ENCODE results near the gene MDK. TPM values are rescaled to one million over a fixed set of nuclear protein-coding genes. Genes with fewer than 3 reads are reported as not detected.

The MDK gene
- total RNA-seq, 1 donor from 2014 or later: 604 TPM

- TF ChIP-seq CTCF (conservative IDR thresholded peaks at IDR 0.05; ENCODE audit: low read depth, low read length): no peak
- H3K4me3 ChIP-seq (ENCODE audit: low read depth, low read length): no peak overlapping the region
- no peak for DNase-seq (ENCODE audit: low read depth)
These were observed 7.4 kb upstream of the MDK start for GRCh38 chr11:46373787-46374740.

GRCh38 chr11:46374815-46375214, 6.7 kb upstream of the MDK start:
- H3K4me3 ChIP-seq (ENCODE audit: low read depth, low read length): no peak overlapping the region
- TF ChIP-seq CTCF (conservative IDR thresholded peaks at IDR 0.05; ENCODE audit: low read depth, low read length): no peak
- DNase-seq (ENCODE audit: low read depth): no peak

GRCh38 chr11:46375392-46376101, 5.9 kb upstream of the MDK start:
- DNase-seq (ENCODE audit: low read depth): no peak
- TF ChIP-seq CTCF (conservative IDR thresholded peaks at IDR 0.05; ENCODE audit: low read depth, low read length): no peak
- no peak overlapping the region for H3K4me3 ChIP-seq (ENCODE audit: low read depth, low read length)

GRCh38 chr11:46376258-46377050, 5.0 kb upstream of the MDK start:
- TF ChIP-seq CTCF (conservative IDR thresholded peaks at IDR 0.05; ENCODE audit: low read depth, low read length): no peak
- no peak for DNase-seq (ENCODE audit: low read depth)
- no peak overlapping the region for H3K4me3 ChIP-seq (ENCODE audit: low read depth, low read length)

DNA sequence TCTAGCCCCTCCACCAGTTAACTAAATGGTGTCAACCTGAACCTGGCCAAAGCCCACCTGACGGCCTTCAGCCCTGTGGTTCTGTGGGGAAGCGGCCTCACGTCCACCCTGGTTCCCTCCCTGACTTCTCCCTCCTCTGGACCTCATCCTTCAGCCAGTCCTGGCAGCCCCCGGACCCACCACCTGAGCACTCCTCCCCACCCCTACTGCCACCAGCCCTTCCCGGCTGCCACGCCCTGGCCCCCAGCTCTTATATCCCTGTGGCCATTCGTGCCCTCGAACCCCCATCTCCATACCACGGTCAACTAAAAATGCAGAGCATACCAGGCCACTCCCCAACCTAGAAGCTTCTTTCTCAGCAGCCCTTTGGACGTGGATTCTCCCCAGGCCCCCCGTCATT, 4.2 kb upstream of the MDK start:
- DNase-seq (ENCODE audit: low read depth): no peak
- no peak overlapping the region for H3K4me3 ChIP-seq (ENCODE audit: low read depth, low read length)
- TF ChIP-seq CTCF (conservative IDR thresholded peaks at IDR 0.05; ENCODE audit: low read depth, low read length): no peak

DNA sequence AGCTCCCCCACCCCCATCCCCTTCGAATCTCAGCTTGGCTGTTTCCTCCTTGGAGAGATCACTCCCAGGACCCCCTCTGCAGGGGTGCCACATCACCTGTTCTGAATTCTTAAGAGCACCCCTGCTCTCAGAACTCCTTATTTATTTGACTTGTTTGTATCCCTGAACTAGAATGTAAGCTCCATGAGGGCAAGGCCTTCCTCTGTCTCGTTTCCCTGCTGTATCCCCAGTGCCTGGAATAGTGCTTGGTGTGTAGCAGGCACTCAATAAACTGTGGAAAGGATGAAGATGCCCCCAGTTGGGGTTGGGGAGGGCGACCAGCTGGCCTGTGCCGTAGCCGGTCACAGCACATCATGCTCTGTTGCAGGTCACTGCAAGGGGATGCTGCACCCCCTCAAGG, 3.6 kb upstream of the MDK start:
- DNase-seq (ENCODE audit: low read depth): no peak
- no peak overlapping the region for H3K4me3 ChIP-seq (ENCODE audit: low read depth, low read length)
- TF ChIP-seq CTCF (conservative IDR thresholded peaks at IDR 0.05; ENCODE audit: low read depth, low read length): no peak

Measured in epithelial cell of proximal tubule (primary cell).